ENCODE data around the gene RNF144A. TPM values are rescaled to one million over a fixed set of nuclear protein-coding genes. Genes with fewer than 3 reads are reported as not detected.
A peak's percentile ranks its signal among the peaks of the same experiment; 100 is the strongest.

Gene RNF144A
- total and polyA plus RNA-seq, 11 donors = 3.5 to 27.2 (median 11.9) TPM

DNA sequence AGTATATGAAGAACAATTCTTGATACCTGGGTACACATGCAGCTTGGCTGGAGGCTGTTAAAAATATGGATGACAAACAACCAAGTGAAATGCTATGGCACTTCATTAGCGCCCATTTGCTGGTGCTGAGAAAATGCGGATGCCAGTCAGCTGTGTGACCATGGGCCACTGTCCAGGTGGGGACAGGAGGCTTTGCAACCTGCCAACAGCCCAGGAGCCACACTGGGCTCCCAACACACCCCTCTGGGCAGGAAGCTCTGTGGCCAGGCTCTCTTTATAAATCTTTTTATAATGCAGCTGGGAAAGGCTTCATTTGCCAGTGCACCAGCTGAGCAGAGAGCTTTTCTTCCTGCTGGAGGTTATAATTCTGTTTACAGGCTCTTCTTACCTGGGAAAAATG, 19.9 kb downstream of the RNF144A start:
- DNase-seq = no peak
- Histone ChIP-seq H3K27ac (no peak overlapping the region), H3K36me3 (peaks cover 0 to 14% (median 9%) of the 10 kb centered on the region in 9 donors), H3K4me3 (no peak overlapping the region), H3K4me1 (peaks cover 0 to 52% (median 4%) of the 10 kb centered on the region in 12 donors), H3K27me3 (no peaks in the 10 kb centered on the region), H3K9me3 (no peaks in the 10 kb centered on the region)
- no peak for ATAC-seq
- intact Hi-C loops (cut with DNase I) = no loop called here
- WGBS, 4 donors = 81 to 95% (median 92%) methylated on average over 2 of the region's 2 CpGs
- no peak for TF ChIP-seq POLR2A (IDR thresholded peaks at IDR 0.05)
- TF ChIP-seq, protein P1, sequence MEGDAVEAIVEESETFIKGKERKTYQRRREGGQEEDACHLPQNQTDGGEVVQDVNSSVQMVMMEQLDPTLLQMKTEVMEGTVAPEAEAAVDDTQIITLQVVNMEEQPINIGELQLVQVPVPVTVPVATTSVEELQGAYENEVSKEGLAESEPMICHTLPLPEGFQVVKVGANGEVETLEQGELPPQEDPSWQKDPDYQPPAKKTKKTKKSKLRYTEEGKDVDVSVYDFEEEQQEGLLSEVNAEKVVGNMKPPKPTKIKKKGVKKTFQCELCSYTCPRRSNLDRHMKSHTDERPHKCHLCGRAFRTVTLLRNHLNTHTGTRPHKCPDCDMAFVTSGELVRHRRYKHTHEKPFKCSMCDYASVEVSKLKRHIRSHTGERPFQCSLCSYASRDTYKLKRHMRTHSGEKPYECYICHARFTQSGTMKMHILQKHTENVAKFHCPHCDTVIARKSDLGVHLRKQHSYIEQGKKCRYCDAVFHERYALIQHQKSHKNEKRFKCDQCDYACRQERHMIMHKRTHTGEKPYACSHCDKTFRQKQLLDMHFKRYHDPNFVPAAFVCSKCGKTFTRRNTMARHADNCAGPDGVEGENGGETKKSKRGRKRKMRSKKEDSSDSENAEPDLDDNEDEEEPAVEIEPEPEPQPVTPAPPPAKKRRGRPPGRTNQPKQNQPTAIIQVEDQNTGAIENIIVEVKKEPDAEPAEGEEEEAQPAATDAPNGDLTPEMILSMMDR (IDR thresholded peaks at IDR 0.05) = no peak

DNA sequence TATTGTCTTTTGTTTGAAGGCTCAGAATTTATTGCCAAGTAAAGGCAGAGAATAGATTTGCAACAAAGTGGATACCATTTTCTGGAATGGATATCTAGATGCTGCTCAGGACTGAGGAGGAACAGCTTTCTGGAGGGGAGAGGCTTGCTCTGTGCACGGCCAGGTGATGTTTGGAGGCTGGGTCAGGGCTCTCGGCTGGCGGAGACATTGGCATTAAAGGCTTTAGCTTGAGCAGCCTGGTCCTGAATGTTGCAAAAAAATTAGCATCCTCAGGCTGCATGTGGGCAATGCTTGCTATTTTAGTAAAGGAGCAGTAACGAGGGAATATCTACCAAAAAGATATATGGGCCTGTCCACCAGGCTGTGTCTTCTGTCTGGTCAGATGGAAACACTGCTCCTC, 20.4 kb downstream of the RNF144A start:
- no peak overlapping the region for H3K4me3 ChIP-seq
- ATAC-seq = no peak
- DNase-seq = no peak
- no peaks in the 10 kb centered on the region for H3K27me3 ChIP-seq
- no peaks in the 10 kb centered on the region for H3K9me3 ChIP-seq
- 84 to 87% (median 86%) methylated on average over 4 of the region's 4 CpGs for WGBS, 4 donors
- no peak overlapping the region for H3K27ac ChIP-seq
- H3K36me3 ChIP-seq = peaks cover 0 to 18% (median 13%) of the 10 kb centered on the region in 9 donors
- intact Hi-C loops (cut with DNase I) = no loop called here
- peaks cover 0 to 48% (median 3%) of the 10 kb centered on the region in 12 donors for H3K4me1 ChIP-seq
- TF ChIP-seq, protein P1 (IDR thresholded peaks at IDR 0.05) = no peak
- TF ChIP-seq POLR2A (IDR thresholded peaks at IDR 0.05) = no peak

DNA sequence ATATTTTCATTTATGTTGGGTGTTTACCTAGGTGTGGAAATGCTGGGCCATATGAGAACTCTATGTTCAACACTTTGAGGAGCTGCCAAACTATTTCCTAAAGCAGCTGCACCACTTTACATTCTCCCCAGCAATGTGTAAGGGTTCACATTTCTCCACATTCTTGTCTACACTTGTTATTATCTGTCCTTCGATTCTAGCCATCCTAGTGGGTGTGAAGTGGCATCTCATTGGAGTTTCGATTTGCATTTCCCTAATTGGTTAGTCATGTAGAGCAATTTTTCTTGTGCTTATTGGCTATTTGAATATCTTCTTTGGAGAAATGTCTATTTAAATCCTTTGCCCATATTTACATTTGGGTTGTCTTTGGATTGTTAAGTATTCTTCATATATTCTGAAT, 21.9 kb downstream of the RNF144A start:
- TF ChIP-seq, protein P1 (IDR thresholded peaks at IDR 0.05) = no peak
- no peak for TF ChIP-seq POLR2A (IDR thresholded peaks at IDR 0.05)
- H3K27me3 ChIP-seq = no peaks in the 10 kb centered on the region
- H3K36me3 ChIP-seq = peaks cover 0 to 33% (median 18%) of the 10 kb centered on the region in 9 donors

DNA sequence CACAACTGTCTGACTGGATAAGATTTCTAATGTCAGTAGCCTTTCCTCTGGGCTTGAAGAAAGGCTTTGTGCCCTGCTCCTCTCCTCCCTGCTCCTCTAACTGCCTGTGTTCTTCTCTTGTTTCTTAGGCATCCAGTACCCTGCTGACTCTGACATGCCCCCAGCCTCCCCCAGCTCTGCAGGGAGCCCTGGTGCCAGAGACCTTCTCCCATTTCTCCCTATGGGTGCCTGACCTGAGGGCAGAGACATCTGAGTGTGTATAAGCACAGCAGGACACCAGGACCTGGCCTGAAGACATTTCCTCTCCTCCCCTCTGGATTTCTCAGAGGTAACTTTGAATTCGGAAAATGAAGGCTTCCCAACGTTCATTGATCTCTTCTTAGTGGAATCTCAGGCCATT, 23.6 kb downstream of the RNF144A start:
- WGBS, 4 donors = 86 to 95% (median 91%) methylated on average over 2 of the region's 2 CpGs
- peaks cover 0 to 35% (median 18%) of the 10 kb centered on the region in 9 donors for H3K36me3 ChIP-seq
- ATAC-seq = no peak
- no peaks in the 10 kb centered on the region for H3K9me3 ChIP-seq
- intact Hi-C loops (cut with DNase I) = no loop called here
- DNase-seq = no peak
- H3K27me3 ChIP-seq = no peaks in the 10 kb centered on the region
- no peak overlapping the region for H3K4me3 ChIP-seq
- peak overlapping the region in 1 of 12 donors; percentile 27 for H3K27ac ChIP-seq
- TF ChIP-seq, protein P1 (IDR thresholded peaks at IDR 0.05) = no peak
- no peak for TF ChIP-seq POLR2A (IDR thresholded peaks at IDR 0.05)
- peaks cover 0 to 44% (median 0%) of the 10 kb centered on the region in 12 donors for H3K4me1 ChIP-seq

More for the DNA sequence above, 21.9 kb downstream of the RNF144A start:
- H3K9me3 ChIP-seq = no peaks in the 10 kb centered on the region
- H3K4me3 ChIP-seq = no peak overlapping the region
- DNase-seq (no peak), ATAC-seq (no peak)
- intact Hi-C loops (cut with DNase I) = no loop called here
- H3K4me1 ChIP-seq = peaks cover 0 to 47% (median 1%) of the 10 kb centered on the region in 12 donors
- H3K27ac ChIP-seq = no peak overlapping the region
- 53 to 72% (median 65%) methylated on average over 2 of the region's 2 CpGs for WGBS, 4 donors
